ENCODE data around the gene AFF3. TPM values are rescaled to one million over a fixed set of nuclear protein-coding genes. Genes with fewer than 3 reads are reported as not detected.

AFF3 gene
- total and polyA plus RNA-seq, 2 of the 4 experiments (the other 2 are of a cell fraction) = 12.9 to 14.3 TPM

DNA sequence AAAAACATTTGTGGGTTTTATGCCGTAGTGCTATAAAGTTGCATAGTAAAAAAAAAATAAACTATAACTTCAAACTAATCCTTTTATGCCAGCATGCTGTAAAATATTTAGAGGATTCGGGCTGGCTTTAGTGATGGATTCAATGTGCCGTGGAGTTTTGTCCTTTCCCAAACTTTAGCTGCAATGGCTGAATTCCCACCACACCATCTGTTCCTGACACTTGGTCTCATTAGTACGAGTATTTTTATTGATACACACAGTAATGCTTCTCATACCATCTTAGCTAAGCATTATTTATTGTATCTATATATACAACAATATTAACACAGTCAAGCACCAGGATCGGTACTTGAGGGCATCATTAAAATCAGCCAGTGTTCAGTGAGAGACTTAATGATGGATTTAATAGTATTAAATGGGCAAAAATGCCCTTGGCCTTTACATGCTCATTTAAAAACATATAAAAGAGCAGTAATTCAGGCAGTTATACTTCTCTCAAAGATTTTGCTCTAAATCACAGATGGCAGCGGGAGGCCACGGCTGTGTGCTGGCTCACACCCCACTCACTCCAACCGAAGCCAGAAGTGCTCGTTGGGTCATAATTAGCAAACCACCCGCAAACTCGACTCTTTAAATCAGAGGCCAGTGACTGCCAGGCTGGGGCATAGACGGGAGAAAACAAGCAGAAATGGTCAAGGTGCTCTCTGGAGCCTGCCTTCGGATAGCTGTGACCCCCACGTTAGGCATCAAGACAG, 355.6 kb downstream of the AFF3 start:
- Histone ChIP-seq H3K4ac (ENCODE audit: low read depth, low read length) (no peak overlapping the region), H3K36me3 (ENCODE audit: control insufficient read depth, insufficient read depth, low read length) (peaks cover 6% of the 10 kb centered on the region; the same call in 1 of the 2 replicates), H4K20me1 (ENCODE audit: insufficient read depth, low read length) (no peaks in the 10 kb centered on the region), H2BK120ac (ENCODE audit: low read depth, low read length) (no peak overlapping the region), H2AK5ac (ENCODE audit: low read depth, low read length) (no peak overlapping the region), H3K14ac (replicated peaks; ENCODE audit: low read depth, low read length) (no peak overlapping the region), H2AFZ (replicated peaks; ENCODE audit: low read length, poor library complexity) (no peak overlapping the region), H3K23ac (ENCODE audit: low read depth, low read length) (no peak overlapping the region), H4K8ac (ENCODE audit: low read depth in 2 of 2, low read length in 2 of 2) (no peak overlapping the region; a peak in 1 of 4 replicates), H4K5ac (ENCODE audit: low read depth, low read length) (no peak overlapping the region), H2BK5ac (ENCODE audit: low read depth, low read length, poor library complexity, severe bottlenecking) (no peak overlapping the region), H3K27ac (ENCODE audit: insufficient read depth, low read length) (no peak overlapping the region), H3K27me3 (ENCODE audit: control insufficient read depth, insufficient read depth, low read length) (no peaks in the 10 kb centered on the region), H4K91ac (ENCODE audit: insufficient read depth, low read depth, low read length) (no peak overlapping the region), H2AK9ac (replicated peaks; ENCODE audit: low read depth, low read length, poor library complexity) (no peak overlapping the region), H3K56ac (ENCODE audit: extremely low read depth, insufficient read depth, low read length) (no peak overlapping the region), H2BK15ac (ENCODE audit: low read depth, low read length) (no peak overlapping the region), H3K9me1 (ENCODE audit: insufficient read depth, low read length) (no peaks in the 10 kb centered on the region), H3K9me3 (ENCODE audit: control insufficient read depth, insufficient read depth, low read length) (no peaks in the 10 kb centered on the region), H3K4me2 (ENCODE audit: low read depth, low read length) (no peak overlapping the region), H3K79me1 (ENCODE audit: low read depth in 1 of 2, low read length in 2 of 2) (peaks cover 19 to 30% of the 10 kb centered on the region in 2 experiments), H3K18ac (ENCODE audit: low read depth, low read length) (no peak overlapping the region), H3K9ac (ENCODE audit: low read depth, low read length) (no peak overlapping the region), H2BK20ac (ENCODE audit: low read depth, low read length) (no peak overlapping the region), H3K4me3 (ENCODE audit: insufficient read depth, low read depth, low read length) (no peak overlapping the region), H3K4me1 (ENCODE audit: control insufficient read depth, insufficient read depth, low read length) (peaks cover 10% of the 10 kb centered on the region)
- TF ChIP-seq MAZ (IDR thresholded peaks at IDR 0.05; ENCODE audit: borderline replicate concordance, low read depth, low read length) = no peak
- no peak for TF ChIP-seq SMC3 (IDR thresholded peaks at IDR 0.05; ENCODE audit: low read depth, low read length)
- TF ChIP-seq RCOR1 (IDR thresholded peaks at IDR 0.05; ENCODE audit: insufficient replicate concordance, low read length) = no peak
- TF ChIP-seq, protein P1, sequence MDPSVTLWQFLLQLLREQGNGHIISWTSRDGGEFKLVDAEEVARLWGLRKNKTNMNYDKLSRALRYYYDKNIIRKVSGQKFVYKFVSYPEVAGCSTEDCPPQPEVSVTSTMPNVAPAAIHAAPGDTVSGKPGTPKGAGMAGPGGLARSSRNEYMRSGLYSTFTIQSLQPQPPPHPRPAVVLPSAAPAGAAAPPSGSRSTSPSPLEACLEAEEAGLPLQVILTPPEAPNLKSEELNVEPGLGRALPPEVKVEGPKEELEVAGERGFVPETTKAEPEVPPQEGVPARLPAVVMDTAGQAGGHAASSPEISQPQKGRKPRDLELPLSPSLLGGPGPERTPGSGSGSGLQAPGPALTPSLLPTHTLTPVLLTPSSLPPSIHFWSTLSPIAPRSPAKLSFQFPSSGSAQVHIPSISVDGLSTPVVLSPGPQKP (IDR thresholded peaks at IDR 0.05; ENCODE audit: borderline replicate concordance, low read depth, low read length) = no peak
- no peak for TF ChIP-seq NFE2L2 (IDR thresholded peaks at IDR 0.05; ENCODE audit: low read depth, low read length)
- no peak for TF ChIP-seq FOS (IDR thresholded peaks at IDR 0.05; ENCODE audit: low read depth, low read length)
- TF ChIP-seq, protein P2, sequence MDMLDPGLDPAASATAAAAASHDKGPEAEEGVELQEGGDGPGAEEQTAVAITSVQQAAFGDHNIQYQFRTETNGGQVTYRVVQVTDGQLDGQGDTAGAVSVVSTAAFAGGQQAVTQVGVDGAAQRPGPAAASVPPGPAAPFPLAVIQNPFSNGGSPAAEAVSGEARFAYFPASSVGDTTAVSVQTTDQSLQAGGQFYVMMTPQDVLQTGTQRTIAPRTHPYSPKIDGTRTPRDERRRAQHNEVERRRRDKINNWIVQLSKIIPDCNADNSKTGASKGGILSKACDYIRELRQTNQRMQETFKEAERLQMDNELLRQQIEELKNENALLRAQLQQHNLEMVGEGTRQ (IDR thresholded peaks at IDR 0.05; ENCODE audit: low read depth, low read length) = no peak
- TF ChIP-seq BHLHE40 (IDR thresholded peaks at IDR 0.05; ENCODE audit: low read depth, low read length) = no peak
- TF ChIP-seq RFX5 (IDR thresholded peaks at IDR 0.05; ENCODE audit: low read depth, low read length) = no peak
- TF ChIP-seq, protein P3, sequence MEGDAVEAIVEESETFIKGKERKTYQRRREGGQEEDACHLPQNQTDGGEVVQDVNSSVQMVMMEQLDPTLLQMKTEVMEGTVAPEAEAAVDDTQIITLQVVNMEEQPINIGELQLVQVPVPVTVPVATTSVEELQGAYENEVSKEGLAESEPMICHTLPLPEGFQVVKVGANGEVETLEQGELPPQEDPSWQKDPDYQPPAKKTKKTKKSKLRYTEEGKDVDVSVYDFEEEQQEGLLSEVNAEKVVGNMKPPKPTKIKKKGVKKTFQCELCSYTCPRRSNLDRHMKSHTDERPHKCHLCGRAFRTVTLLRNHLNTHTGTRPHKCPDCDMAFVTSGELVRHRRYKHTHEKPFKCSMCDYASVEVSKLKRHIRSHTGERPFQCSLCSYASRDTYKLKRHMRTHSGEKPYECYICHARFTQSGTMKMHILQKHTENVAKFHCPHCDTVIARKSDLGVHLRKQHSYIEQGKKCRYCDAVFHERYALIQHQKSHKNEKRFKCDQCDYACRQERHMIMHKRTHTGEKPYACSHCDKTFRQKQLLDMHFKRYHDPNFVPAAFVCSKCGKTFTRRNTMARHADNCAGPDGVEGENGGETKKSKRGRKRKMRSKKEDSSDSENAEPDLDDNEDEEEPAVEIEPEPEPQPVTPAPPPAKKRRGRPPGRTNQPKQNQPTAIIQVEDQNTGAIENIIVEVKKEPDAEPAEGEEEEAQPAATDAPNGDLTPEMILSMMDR (conservative IDR thresholded peaks at IDR 0.05; ENCODE audit: low read depth, low read length) = no peak
- no peak for TF ChIP-seq RAD21 (IDR thresholded peaks at IDR 0.05; ENCODE audit: low read length)
- TF ChIP-seq POLR2A (IDR thresholded peaks at IDR 0.05; ENCODE audit: low read depth, low read length) = no peak
- no peak for TF ChIP-seq MXI1 (IDR thresholded peaks at IDR 0.05; ENCODE audit: borderline replicate concordance, low read depth, low read length)
- no peak for TF ChIP-seq CEBPB (IDR thresholded peaks at IDR 0.05; ENCODE audit: low read depth, low read length)
- no peak for TF ChIP-seq CHD1 (IDR thresholded peaks at IDR 0.05; ENCODE audit: low read depth, low read length)
- TF ChIP-seq MAFK (IDR thresholded peaks at IDR 0.05; ENCODE audit: low read depth, low read length) = no peak
- ChIA-PET POLR2A (ENCODE audit: unreplicated experiment) (no interaction called here), CTCF (no interaction called here)
- DNase-seq (no peak), ATAC-seq (ENCODE audit: low read depth) (no peak)
- intact Hi-C loops (cut with micrococcal nuclease) (no loop called here), in situ Hi-C loops (cut with MboI; ENCODE audit: low sequenced_read_pairs) (no loop called here), dilution Hi-C loops (cut with HindIII; ENCODE audit: low sequenced_read_pairs, unreplicated experiment) (no loop called here)
- 84% methylated on average over 7 of the region's 14 CpGs; no CpG with 5 or more reads in 1 of the 2 experiments for WGBS, 2 experiments (ENCODE audit: extremely low coverage in 2 of 2, insufficient read length in 1 of 2)
- BruUV-seq (replicated peaks) = no TSS peak

Data from IMR-90 (cell line).